Loucy (cell line): ENCODE results near the gene SMG7.

Experiments used
- CTCF ChIP-seq: fragments of 200-600 bp; sonication (generic); conservative IDR thresholded peaks from 2 replicates; pipeline ENCODE4 v1.5.1; 2014; ENCODE audit warnings: mild to moderate bottlenecking, antibody characterized with exemption, low read length
- EZH2phosphoT487 ChIP-seq: fragments of 200-600 bp; IDR thresholded peaks from 2 replicates; pipeline ENCODE4 v1.6.1; 2018; ENCODE audit warnings: antibody characterized with exemption, mild to moderate bottlenecking, moderate library complexity, borderline replicate concordance

GRCh38 chr1:183444243-183444642 is 28.1 kb upstream of the SMG7 start:
- TF ChIP-seq CTCF (no peak), EZH2phosphoT487 (no peak)
